ENCODE results near the gene RNPS1.

The RNPS1 gene

GRCh38 chr16:2251296-2252111 is 16.4 kb downstream of the RNPS1 start, which contains the start of gene ECI1:
Gene ECI1 (minus strand): TSS chr16:2251587. CDS start chr16:2251566, 21 bp downstream.
- peak; percentile 50 for TF ChIP-seq CTCF (IDR thresholded peaks at IDR 0.05; ENCODE audit: low read depth, low read length)
- peak within 1 kb of the TSS; percentile 68 for H3K4me3 ChIP-seq (ENCODE audit: low read depth, low read length)

GRCh38 chr16:2250652-2251295 is 17.2 kb downstream of the RNPS1 start:
- TF ChIP-seq CTCF (IDR thresholded peaks at IDR 0.05; ENCODE audit: low read depth, low read length) = no peak
- peak overlapping the region; percentile 68 for H3K4me3 ChIP-seq (ENCODE audit: low read depth, low read length)

- H3K4me3 ChIP-seq (ENCODE audit: low read depth, low read length) = no peak overlapping the region
- no peak for TF ChIP-seq CTCF (IDR thresholded peaks at IDR 0.05; ENCODE audit: low read depth, low read length)
Measured at GRCh38 chr16:2246301-2246885, 21.5 kb downstream of the RNPS1 start.

- no peak overlapping the region for H3K4me3 ChIP-seq (ENCODE audit: low read depth, low read length)
- TF ChIP-seq CTCF (IDR thresholded peaks at IDR 0.05; ENCODE audit: low read depth, low read length) = no peak
Measured at GRCh38 chr16:2244926-2245795, 22.8 kb downstream of the RNPS1 start.

GRCh38 chr16:2244301-2244700 is 23.6 kb downstream of the RNPS1 start:
- H3K4me3 ChIP-seq (ENCODE audit: low read depth, low read length) = no peak overlapping the region
- TF ChIP-seq CTCF (IDR thresholded peaks at IDR 0.05; ENCODE audit: low read depth, low read length) = no peak

GRCh38 chr16:2243781-2244180 is 24.1 kb downstream of the RNPS1 start:
- TF ChIP-seq CTCF (IDR thresholded peaks at IDR 0.05; ENCODE audit: low read depth, low read length) = no peak
- no peak overlapping the region for H3K4me3 ChIP-seq (ENCODE audit: low read depth, low read length)
